ENCODE data around the gene HSD11B1.

DNA sequence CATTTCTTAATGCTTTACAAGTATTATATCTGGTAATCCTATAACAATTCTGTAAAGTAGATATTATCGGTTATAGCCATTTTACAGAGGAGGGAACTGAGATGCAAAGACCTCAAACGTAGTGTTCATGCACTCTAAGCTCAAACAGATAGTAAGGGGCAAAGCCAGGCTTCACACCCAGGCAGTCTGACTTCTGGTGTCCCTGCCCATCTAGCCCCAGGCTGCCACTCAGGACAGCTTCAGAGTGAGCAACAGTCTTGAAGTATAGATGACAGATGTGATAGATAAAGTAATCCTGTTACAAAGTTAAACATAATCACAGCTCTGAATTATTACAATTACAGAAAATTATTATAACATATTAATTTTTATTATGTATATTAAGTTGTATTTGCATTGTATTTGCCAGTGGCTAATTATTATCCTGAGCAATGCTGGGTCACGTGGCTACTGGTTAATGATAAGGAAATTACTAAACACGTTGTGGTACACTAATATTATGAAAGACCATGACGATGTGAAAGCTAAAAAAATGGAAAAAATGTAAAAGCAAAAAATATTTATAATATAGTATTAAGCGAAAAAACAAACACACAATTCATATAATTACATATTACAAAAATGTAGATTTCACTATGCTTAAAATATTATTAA lies 45.2 kb downstream of the HSD11B1 start:
- TF ChIP-seq, protein P1, sequence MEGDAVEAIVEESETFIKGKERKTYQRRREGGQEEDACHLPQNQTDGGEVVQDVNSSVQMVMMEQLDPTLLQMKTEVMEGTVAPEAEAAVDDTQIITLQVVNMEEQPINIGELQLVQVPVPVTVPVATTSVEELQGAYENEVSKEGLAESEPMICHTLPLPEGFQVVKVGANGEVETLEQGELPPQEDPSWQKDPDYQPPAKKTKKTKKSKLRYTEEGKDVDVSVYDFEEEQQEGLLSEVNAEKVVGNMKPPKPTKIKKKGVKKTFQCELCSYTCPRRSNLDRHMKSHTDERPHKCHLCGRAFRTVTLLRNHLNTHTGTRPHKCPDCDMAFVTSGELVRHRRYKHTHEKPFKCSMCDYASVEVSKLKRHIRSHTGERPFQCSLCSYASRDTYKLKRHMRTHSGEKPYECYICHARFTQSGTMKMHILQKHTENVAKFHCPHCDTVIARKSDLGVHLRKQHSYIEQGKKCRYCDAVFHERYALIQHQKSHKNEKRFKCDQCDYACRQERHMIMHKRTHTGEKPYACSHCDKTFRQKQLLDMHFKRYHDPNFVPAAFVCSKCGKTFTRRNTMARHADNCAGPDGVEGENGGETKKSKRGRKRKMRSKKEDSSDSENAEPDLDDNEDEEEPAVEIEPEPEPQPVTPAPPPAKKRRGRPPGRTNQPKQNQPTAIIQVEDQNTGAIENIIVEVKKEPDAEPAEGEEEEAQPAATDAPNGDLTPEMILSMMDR (IDR thresholded peaks at IDR 0.05): no peak
- TF ChIP-seq POLR2A (IDR thresholded peaks at IDR 0.05): no peak

Data from Peyer's patch (tissue), 4 donors.